ENCODE measurements around the gene NEU3. TPM values are rescaled to one million over a fixed set of nuclear protein-coding genes. Genes with fewer than 3 reads are reported as not detected.

NEU3 gene
- total and polyA plus RNA-seq, 2 donors (not counting 1 experiment from before 2014, with no cell fraction given) = 17.0 to 17.4 TPM

GRCh38 chr11:75031224-75031753 lies 42.6 kb downstream of the NEU3 start:
- Histone ChIP-seq H3K9me3 (ENCODE audit: control extremely low read depth in 1 of 3, control insufficient read depth in 2 of 3, insufficient read depth in 1 of 3, low read length in 2 of 3) (no peaks in the 10 kb centered on the region), H3K9ac (ENCODE audit: low read length) (no peak overlapping the region), H4K20me1 (ENCODE audit: control insufficient read depth, insufficient read depth, low read length, poor library complexity, severe bottlenecking) (no peaks in the 10 kb centered on the region), H3K4me1 (ENCODE audit: control insufficient read depth in 2 of 2, insufficient read depth in 2 of 2, low read length in 2 of 2) (peaks cover 3 to 7% of the 10 kb centered on the region in 2 donors), H3K4me3 (ENCODE audit: control extremely low read depth in 1 of 5, extremely low read depth in 1 of 5, insufficient read depth in 1 of 5, low read depth in 2 of 5, low read length in 4 of 5) (no peak overlapping the region), H3K79me2 (ENCODE audit: control insufficient read depth, insufficient read depth, low read length) (no peaks in the 10 kb centered on the region), H3K27ac (ENCODE audit: low read length in 2 of 2) (no peak overlapping the region), H2AFZ (ENCODE audit: insufficient read depth, low read depth, low read length, poor library complexity, severe bottlenecking) (no peak overlapping the region), H3K36me3 (replicated peaks in 1 of 2; ENCODE audit: control extremely low read depth in 1 of 2, control insufficient read depth in 1 of 2, extremely low read depth in 1 of 2, insufficient read depth in 2 of 2, low read length in 1 of 2) (no peaks in the 10 kb centered on the region), H3K27me3 (replicated peaks in 1 of 4; ENCODE audit: control extremely low read depth in 1 of 4, control insufficient read depth in 3 of 4, insufficient read depth in 4 of 4, low read length in 3 of 4) (no peaks in the 10 kb centered on the region), H3K4me2 (replicated peaks; ENCODE audit: low read depth, low read length, poor library complexity, severe bottlenecking) (no peak overlapping the region)
- intact Hi-C loops (cut with micrococcal nuclease) = no loop called here
- ChIA-PET POLR2A (no interaction called here), CTCF (interaction anchor here (0.8 to 17.2 kb wide), 4 partner anchors 9 to 122 kb away, joined by 3 to 235 read pairs (median 10); no protein-coding TSS in a partner anchor)
- TF ChIP-seq EZH2 (IDR thresholded peaks at IDR 0.05; ENCODE audit: borderline replicate concordance, insufficient read depth, low read depth, low read length, poor library complexity, severe bottlenecking) (no peak), CTCF (IDR thresholded peaks at IDR 0.05) (no peak)
- H3K4me1 Mint-ChIP-seq = peaks cover 5% of the 10 kb centered on the region
- DNase-seq (no peak), ATAC-seq (ENCODE audit: low read depth) (no peak)
- no peaks in the 10 kb centered on the region for H3K9me3 Mint-ChIP-seq (ENCODE audit: insufficient read depth)
- H3K4me3 Mint-ChIP-seq = no peak overlapping the region
- H3K27ac Mint-ChIP-seq = no peak overlapping the region
- 86% methylated on average over 4 of the region's 4 CpGs for WGBS (ENCODE audit: insufficient coverage)
- H3K27me3 Mint-ChIP-seq = no peaks in the 10 kb centered on the region

GRCh38 chr11:75031771-75032549 lies 43.2 kb downstream of the NEU3 start:
- H3K4me3 ChIP-seq (ENCODE audit: control extremely low read depth in 1 of 5, extremely low read depth in 1 of 5, insufficient read depth in 1 of 5, low read depth in 2 of 5, low read length in 4 of 5) = no peak overlapping the region
- H3K4me3 Mint-ChIP-seq = no peak overlapping the region
- H3K27ac Mint-ChIP-seq = no peak overlapping the region
- H3K27me3 Mint-ChIP-seq = no peaks in the 10 kb centered on the region
- no peak overlapping the region for H3K9ac ChIP-seq (ENCODE audit: low read length)
- no peaks in the 10 kb centered on the region for H3K79me2 ChIP-seq (ENCODE audit: control insufficient read depth, insufficient read depth, low read length)
- H3K36me3 ChIP-seq (replicated peaks in 1 of 2; ENCODE audit: control extremely low read depth in 1 of 2, control insufficient read depth in 1 of 2, extremely low read depth in 1 of 2, insufficient read depth in 2 of 2, low read length in 1 of 2) = no peaks in the 10 kb centered on the region
- H3K4me1 Mint-ChIP-seq = peaks cover 5% of the 10 kb centered on the region
- DNase-seq (peak; percentile 64), ATAC-seq (ENCODE audit: low read depth) (no peak)
- H3K27ac ChIP-seq (ENCODE audit: low read length in 2 of 2) = no peak overlapping the region
- POLR2A ChIA-PET = no interaction called here
- H3K9me3 Mint-ChIP-seq (ENCODE audit: insufficient read depth) = no peaks in the 10 kb centered on the region
- peaks cover 3 to 9% of the 10 kb centered on the region in 2 donors for H3K4me1 ChIP-seq (ENCODE audit: control insufficient read depth in 2 of 2, insufficient read depth in 2 of 2, low read length in 2 of 2)
- 82% methylated on average over 4 of the region's 8 CpGs for WGBS (ENCODE audit: insufficient coverage)
- H4K20me1 ChIP-seq (ENCODE audit: control insufficient read depth, insufficient read depth, low read length, poor library complexity, severe bottlenecking) = no peaks in the 10 kb centered on the region
- TF ChIP-seq EZH2 (IDR thresholded peaks at IDR 0.05; ENCODE audit: borderline replicate concordance, insufficient read depth, low read depth, low read length, poor library complexity, severe bottlenecking) (no peak), CTCF (IDR thresholded peaks at IDR 0.05) (peak; percentile 82)
- intact Hi-C loops (cut with micrococcal nuclease) = loop anchor here (1.0 kb wide), 1 partner anchor 103 kb away; no protein-coding TSS in a partner anchor
- H3K9me3 ChIP-seq (ENCODE audit: control extremely low read depth in 1 of 3, control insufficient read depth in 2 of 3, insufficient read depth in 1 of 3, low read length in 2 of 3) = no peaks in the 10 kb centered on the region
- H3K4me2 ChIP-seq (replicated peaks; ENCODE audit: low read depth, low read length, poor library complexity, severe bottlenecking) = no peak overlapping the region
- H2AFZ ChIP-seq (ENCODE audit: insufficient read depth, low read depth, low read length, poor library complexity, severe bottlenecking) = no peak overlapping the region
- CTCF ChIA-PET = interaction anchor here (0.5 to 17.2 kb wide), 9 partner anchors 9 to 122 kb away, joined by 3 to 235 read pairs (median 4); no protein-coding TSS in a partner anchor
- no peaks in the 10 kb centered on the region for H3K27me3 ChIP-seq (replicated peaks in 1 of 4; ENCODE audit: control extremely low read depth in 1 of 4, control insufficient read depth in 3 of 4, insufficient read depth in 4 of 4, low read length in 3 of 4)

Data from B cell (primary cell).